Neural cell (in vitro differentiated cells): ENCODE results near the gene HPD. TPM values are rescaled to one million over a fixed set of nuclear protein-coding genes. Genes with fewer than 3 reads are reported as not detected.

Source experiments
- H2AFZ ChIP-seq: fragments of 200-600, 300-800 bp; sonication (generic), shearing (Covaris generic); 2 replicates; pipeline ENCODE4 v1.6.0; 2014; ENCODE audit warnings: low read depth, mild to moderate bottlenecking, antibody characterized with exemption, low read length, moderate library complexity
- H3F3A ChIP-seq: fragments of 200-600 bp; shearing (Covaris generic); 2 replicates; pipeline ENCODE4 v1.6.1; 2016; ENCODE audit warnings: mild to moderate bottlenecking, moderate library complexity, mixed read lengths, antibody characterized with exemption, low read length; ENCODE audit not compliant: insufficient read depth, poor library complexity, severe bottlenecking
- H3K27ac ChIP-seq: fragments of 200-600, 300-800 bp; sonication (generic), shearing (Covaris generic); 2 replicates; pipeline ENCODE4 v1.5.1; 2014; ENCODE audit warnings: mild to moderate bottlenecking, low read length, moderate library complexity
- H3K27me3 ChIP-seq: fragments of 300-800, 200-600 bp; sonication (generic), shearing (Covaris generic); 2 replicates; pipeline ENCODE4 v1.6.0; 2014; ENCODE audit warnings: mild to moderate bottlenecking, low read depth, low read length, moderate library complexity; ENCODE audit not compliant: insufficient read depth
- H3K36me3 ChIP-seq: fragments of 300-800, 200-600 bp; sonication (generic), shearing (Covaris generic); 2 replicates; pipeline ENCODE4 v1.5.1; 2014; ENCODE audit warnings: mild to moderate bottlenecking, antibody characterized with exemption, low read length, moderate library complexity; ENCODE audit not compliant: insufficient read depth
- H3K4me2 ChIP-seq: fragments of 300-800, 200-600 bp; sonication (generic), shearing (Covaris generic); 2 replicates; pipeline ENCODE4 v1.6.0; 2014; ENCODE audit warnings: mild to moderate bottlenecking, low read length
- H3K4me3 ChIP-seq: fragments of 300-800, 200-600 bp; sonication (generic), shearing (Covaris generic); 2 replicates; pipeline ENCODE4 v1.5.1; 2014; ENCODE audit warnings: mild to moderate bottlenecking, low read length, moderate library complexity
- H3K79me2 ChIP-seq: fragments of 200-600 bp; shearing (Covaris generic); replicated peaks from 2 replicates; pipeline ENCODE4 v1.6.0; 2014; ENCODE audit warnings: mild to moderate bottlenecking, low read length, moderate library complexity; ENCODE audit not compliant: insufficient read depth
- H3K9ac ChIP-seq: fragments of 300-800, 200-600 bp; sonication (generic), shearing (Covaris generic); 2 replicates; pipeline ENCODE4 v1.6.1; 2016; ENCODE audit warnings: mild to moderate bottlenecking, low read length, mixed read lengths
- H3K9me2 ChIP-seq: fragments of 200-600 bp; shearing (Covaris generic); 2 replicates; pipeline ENCODE4 v1.6.1; 2016; ENCODE audit warnings: mild to moderate bottlenecking, low read length, mixed read lengths; ENCODE audit not compliant: insufficient read depth
- H3K9me3 ChIP-seq: fragments of 200-600, 300-800 bp; sonication (generic), shearing (Covaris generic); 2 replicates; pipeline ENCODE4 v1.6.1; 2016; ENCODE audit warnings: mild to moderate bottlenecking, mixed run types, low read length, moderate library complexity, mixed read lengths
- H4K20me1 ChIP-seq: fragments of 200-600 bp; shearing (Covaris generic); 2 replicates; pipeline ENCODE4 v1.6.1; 2016; ENCODE audit warnings: mild to moderate bottlenecking, mixed run types; ENCODE audit not compliant: insufficient read depth
- CTCF ChIP-seq: fragments of 450-650 bp; IDR thresholded peaks from 2 replicates; pipeline ENCODE4 v1.5.1; 2014; ENCODE audit warnings: antibody characterized with exemption, mild to moderate bottlenecking, moderate library complexity; ENCODE audit not compliant: poor library complexity, severe bottlenecking
- EP300 ChIP-seq: fragments of 450-650 bp; conservative IDR thresholded peaks from 2 replicates; pipeline ENCODE4 v1.6.1; 2014; ENCODE audit warnings: antibody characterized with exemption, mild to moderate bottlenecking, moderate library complexity; ENCODE audit not compliant: poor library complexity, severe bottlenecking
- EZH2 ChIP-seq: fragments of 200-600, 300-800 bp; shearing (Covaris generic), sonication (generic); IDR thresholded peaks from 2 replicates; pipeline ENCODE4 v1.6.1; 2014; ENCODE audit warnings: antibody characterized with exemption, low read length, borderline replicate concordance, mild to moderate bottlenecking; ENCODE audit not compliant: insufficient read depth, poor library complexity, severe bottlenecking
- MXI1 ChIP-seq: fragments of 450-650 bp; conservative IDR thresholded peaks from 2 replicates; pipeline ENCODE4 v1.6.1; 2014; ENCODE audit warnings: antibody characterized with exemption, mild to moderate bottlenecking; ENCODE audit not compliant: poor library complexity, severe bottlenecking
- POLR2AphosphoS5 ChIP-seq: IDR thresholded peaks from 2 replicates; pipeline ENCODE4 v1.6.1; 2012
- RAD21 ChIP-seq: fragments of 450-650 bp; conservative IDR thresholded peaks from 2 replicates; pipeline ENCODE4 v1.6.1; 2014; ENCODE audit warnings: antibody characterized with exemption, mild to moderate bottlenecking, moderate library complexity
- REST ChIP-seq: IDR thresholded peaks from 2 replicates; pipeline ENCODE4 v1.6.1; 2012; ENCODE audit warnings: borderline replicate concordance
- SMC3 ChIP-seq: fragments of 450-650 bp; conservative IDR thresholded peaks from 2 replicates; pipeline ENCODE4 v1.6.1; 2014; ENCODE audit warnings: antibody characterized with exemption, mild to moderate bottlenecking, moderate library complexity; ENCODE audit not compliant: poor library complexity
- TAF1 ChIP-seq: IDR thresholded peaks from 2 replicates; pipeline ENCODE4 v1.6.1; 2012; ENCODE audit warnings: low read depth
- polyA plus RNA-seq: library from polyadenylated mRNA; depleted of rRNA; stranded (reverse); fragments of >200 nt; gene quantifications from 2 replicates; pipeline ENCODE4 v1.2.3, GENCODE V29; 2014

HPD gene
- polyA plus RNA-seq, 1 donor from 2014 or later: not detected

GRCh38 chr12:121830134-121830533, 28.5 kb downstream of the HPD start:
- no peaks in the 10 kb centered on the region for H3K9me2 ChIP-seq
- no peak overlapping the region for H3K4me2 ChIP-seq
- H3K9ac ChIP-seq: no peak overlapping the region
- no peaks in the 10 kb centered on the region for H3K9me3 ChIP-seq
- H3K27ac ChIP-seq: no peak overlapping the region
- no peak overlapping the region for H2AFZ ChIP-seq
- no peaks in the 10 kb centered on the region for H3F3A ChIP-seq
- H3K27me3 ChIP-seq: no peaks in the 10 kb centered on the region
- H3K4me3 ChIP-seq: no peak overlapping the region
- no peaks in the 10 kb centered on the region for H3K79me2 ChIP-seq
- TF ChIP-seq CTCF (no peak), REST (no peak), EP300 (no peak), TAF1 (no peak), POLR2AphosphoS5 (no peak), RAD21 (no peak), MXI1 (no peak), EZH2 (no peak), SMC3 (no peak)
- no peaks in the 10 kb centered on the region for H4K20me1 ChIP-seq
- H3K36me3 ChIP-seq: no peaks in the 10 kb centered on the region

GRCh38 chr12:121829250-121829918, 29.3 kb downstream of the HPD start:
- H3K4me2 ChIP-seq: no peak overlapping the region
- no peaks in the 10 kb centered on the region for H3F3A ChIP-seq
- no peak overlapping the region for H3K9ac ChIP-seq
- no peak overlapping the region for H2AFZ ChIP-seq
- H3K9me3 ChIP-seq: no peaks in the 10 kb centered on the region
- H3K79me2 ChIP-seq: no peaks in the 10 kb centered on the region
- no peaks in the 10 kb centered on the region for H4K20me1 ChIP-seq
- no peaks in the 10 kb centered on the region for H3K9me2 ChIP-seq
- no peak overlapping the region for H3K27ac ChIP-seq
- TF ChIP-seq SMC3: no peak
- TF ChIP-seq REST: no peak
- no peak for TF ChIP-seq TAF1
- no peak for TF ChIP-seq RAD21
- TF ChIP-seq EZH2: no peak
- TF ChIP-seq MXI1: no peak
- no peak for TF ChIP-seq CTCF
- TF ChIP-seq EP300: no peak
- TF ChIP-seq POLR2AphosphoS5: no peak
- no peaks in the 10 kb centered on the region for H3K27me3 ChIP-seq
- H3K36me3 ChIP-seq: no peaks in the 10 kb centered on the region
- no peak overlapping the region for H3K4me3 ChIP-seq
